GM12873 (cell line): ENCODE measurements around the gene CBX2.

Experiments
- CTCF ChIP-seq: IDR thresholded peaks from 2 replicates; pipeline ENCODE4 v1.5.1; 2012; ENCODE audit warnings: low read depth, mild to moderate bottlenecking, moderate library complexity, low read length, control low read depth; ENCODE audit not compliant: insufficient read depth; ENCODE audit errors: missing control alignments

CBX2 gene

DNA sequence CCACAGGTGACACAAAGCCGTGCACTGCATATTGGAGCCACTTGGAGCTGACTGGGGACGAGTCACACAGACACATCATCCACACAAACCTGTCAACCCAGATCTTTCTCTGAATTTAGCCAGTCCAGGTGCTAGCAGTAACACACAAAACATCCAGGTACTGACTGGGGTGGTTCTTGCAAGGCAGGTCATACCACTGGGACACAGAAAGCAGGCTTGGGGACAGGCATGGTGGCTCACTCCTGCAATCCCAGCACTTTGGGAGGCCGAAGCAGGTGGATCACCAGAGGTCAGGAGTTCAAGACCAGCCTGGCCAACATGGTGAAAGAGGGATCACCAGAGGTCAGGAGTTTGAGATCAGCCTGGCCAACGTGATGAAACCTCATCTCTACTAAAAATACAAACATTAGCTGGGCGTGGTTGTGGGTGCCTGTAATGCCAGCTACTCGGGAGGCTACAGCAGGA, 32.3 kb upstream of the CBX2 start:
- no peak for TF ChIP-seq CTCF

DNA sequence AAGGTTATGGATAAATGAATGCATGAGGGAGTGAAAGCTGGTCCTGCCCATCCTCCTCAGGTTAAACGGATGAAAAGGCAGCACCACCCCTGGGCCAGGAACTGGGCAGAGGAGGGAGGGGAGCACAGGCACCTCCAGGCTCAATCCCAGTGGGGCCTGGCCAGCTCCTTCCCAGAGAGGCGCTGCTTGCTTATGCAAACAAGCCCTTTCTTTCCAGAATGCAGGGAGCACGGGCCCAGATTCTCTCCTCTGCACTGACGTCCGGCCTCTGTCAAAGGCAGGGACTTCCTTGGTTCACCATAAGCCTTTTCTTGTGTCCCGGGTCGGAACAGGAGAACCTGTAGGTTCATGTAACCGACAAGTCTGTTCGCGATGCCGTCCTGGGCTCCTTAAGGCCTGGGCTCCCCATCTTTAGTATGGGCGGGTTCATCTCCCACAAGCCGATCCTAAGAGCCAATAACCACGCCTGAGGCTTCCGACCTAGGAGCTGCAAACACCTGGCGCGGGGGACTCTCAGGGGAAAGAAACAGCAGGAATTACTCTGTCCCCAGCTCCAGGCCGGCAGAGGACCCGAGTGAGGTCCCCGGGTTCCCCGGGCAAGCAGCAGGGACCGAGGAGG, 30.9 kb upstream of the CBX2 start:
- no peak for TF ChIP-seq CTCF

DNA sequence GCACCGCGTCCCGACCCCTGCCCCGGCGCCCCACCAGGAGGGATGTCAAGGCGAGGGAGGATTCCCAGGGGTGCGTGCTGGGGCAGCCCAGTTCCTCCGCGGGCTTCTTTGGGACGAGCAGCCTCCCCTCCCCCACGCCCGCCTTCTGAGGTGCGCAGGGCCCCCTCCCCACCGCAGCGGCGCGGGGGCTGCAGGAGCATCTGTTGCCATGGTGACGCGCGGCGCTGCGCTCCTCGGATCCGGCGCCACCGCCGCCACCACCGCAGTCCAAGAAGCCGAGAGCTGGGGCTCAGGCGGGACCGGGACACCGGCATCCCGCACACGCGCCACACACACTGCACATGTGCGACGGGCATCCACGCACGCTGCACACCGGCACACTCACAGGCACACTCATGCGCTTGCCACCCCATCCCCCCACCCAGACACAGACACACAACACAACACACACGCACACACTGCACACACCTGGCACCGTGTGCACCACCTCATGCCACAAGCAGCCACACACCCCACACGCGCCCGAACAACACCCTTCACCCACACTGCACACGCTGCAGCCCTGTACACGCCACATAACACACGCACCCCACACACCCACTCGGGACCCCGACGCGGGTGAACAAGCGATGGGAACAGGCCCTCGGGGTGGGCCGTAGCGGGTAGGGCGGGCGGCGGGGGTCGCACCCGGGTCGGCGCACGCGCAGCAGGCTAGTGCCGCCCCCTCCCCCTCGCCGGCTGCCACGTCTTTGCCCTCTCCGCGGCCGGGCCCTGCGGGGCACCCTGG, 30.2 kb upstream of the CBX2 start:
- no peak for TF ChIP-seq CTCF

DNA sequence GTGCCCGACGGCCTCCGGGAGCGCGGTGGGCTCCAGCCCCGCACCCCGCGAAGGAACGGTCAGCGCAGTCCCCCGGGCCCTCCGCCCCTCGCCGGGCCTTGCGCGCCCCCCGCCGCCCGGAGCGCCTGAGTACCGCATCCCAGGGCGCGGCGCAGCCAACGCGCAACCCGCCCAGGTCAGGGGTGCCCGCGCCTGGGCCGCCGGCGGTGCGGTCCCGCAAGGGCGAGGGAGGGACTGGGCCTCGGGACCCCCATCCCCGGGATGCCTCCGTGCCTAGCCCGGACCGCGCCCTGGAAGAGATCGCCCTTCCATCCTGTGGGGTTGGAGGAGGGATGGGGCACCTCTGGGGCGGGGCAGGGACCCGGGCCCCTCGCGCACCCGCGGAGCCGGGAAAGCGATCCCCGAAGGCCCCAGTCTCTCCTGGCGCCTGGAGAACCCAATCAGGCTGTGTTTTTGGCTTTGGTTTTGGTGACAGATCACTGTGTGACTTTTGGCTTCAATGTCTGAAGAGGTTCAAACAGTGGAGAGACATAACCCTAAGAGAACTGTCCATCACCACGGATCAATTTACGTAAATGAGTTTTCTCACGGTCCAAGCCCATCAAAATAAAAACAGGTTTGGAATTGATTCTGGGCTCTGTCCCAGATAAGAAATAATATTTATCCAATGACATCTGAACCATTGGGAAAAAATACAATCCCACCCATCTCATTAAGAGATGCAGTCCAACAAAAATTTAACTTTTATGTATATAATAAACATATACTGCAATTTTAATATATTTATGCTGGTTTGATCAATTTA, 29.5 kb upstream of the CBX2 start:
- TF ChIP-seq CTCF = no peak

DNA sequence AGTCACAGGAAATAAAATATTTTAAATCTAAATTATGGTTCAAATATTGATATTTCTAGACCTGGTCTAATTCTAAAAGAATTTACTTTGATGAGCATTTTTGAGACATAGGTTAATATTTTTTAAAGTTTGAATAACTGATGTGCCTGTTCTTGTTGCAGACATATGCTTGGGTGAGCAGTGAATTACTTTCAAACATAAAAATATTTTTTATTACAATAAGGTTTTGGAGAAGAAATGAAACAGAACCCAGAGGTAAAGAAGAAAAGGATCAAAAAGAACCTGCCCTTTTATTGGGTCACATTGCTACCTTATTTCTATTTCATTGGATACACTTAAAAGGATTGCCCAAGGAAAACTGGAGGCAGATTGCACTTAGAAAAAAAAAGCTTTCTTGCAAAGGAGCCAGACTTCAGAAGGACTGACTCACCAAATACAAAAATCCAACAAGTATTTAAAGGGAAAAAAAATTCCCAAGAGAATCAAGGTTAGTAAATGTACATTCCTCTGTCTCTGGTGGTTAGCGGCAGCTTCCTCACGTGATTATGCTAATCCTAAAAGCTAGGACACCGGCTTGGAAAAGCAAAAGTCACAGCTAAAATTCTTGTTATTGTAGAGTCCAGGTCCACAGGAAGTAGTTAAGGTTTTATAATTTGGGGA, 28.7 kb upstream of the CBX2 start:
- no peak for TF ChIP-seq CTCF

DNA sequence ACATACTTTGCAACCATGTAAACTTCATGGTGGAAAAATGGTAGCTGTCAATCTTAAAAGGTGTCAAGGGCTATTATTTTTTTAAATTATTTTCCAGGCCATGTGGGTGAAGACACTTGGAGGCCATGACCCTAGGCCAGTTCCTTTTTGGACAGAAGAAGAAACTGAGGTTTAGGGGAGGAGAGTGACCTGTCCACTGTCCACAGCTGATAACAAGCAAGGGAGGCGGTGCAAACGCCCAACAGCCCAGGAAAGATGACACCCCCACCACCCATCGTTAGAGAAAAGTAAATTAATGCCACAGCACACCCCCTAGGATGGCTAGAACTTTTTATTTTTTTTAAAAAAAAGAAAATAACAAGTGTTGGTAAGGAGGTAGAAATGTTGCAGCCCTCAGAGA, 28.0 kb upstream of the CBX2 start:
- no peak for TF ChIP-seq CTCF
